Natural killer cell treated with Interleukin-12 subunit alpha and Interleukin-12 subunit beta and Interleukin-15 and Interleukin-18, amount 100 ng/mL, for 72 hours (primary cell): ENCODE data around the gene TELO2. TPM values are rescaled to one million over a fixed set of nuclear protein-coding genes. Genes with fewer than 3 reads are reported as not detected.

ENCODE experiments used
- ATAC-seq, 2 donors: fragments of 150-1000 bp; cut with Tn5 transposase in 1 of 2; sonication (Bioruptor Pico), chemical (Tn5 transposase) in 1 of 2; 2 replicates each; pipeline ENCODE4 v1.10.0; 2021
- DNase-seq: peaks from one replicate; pipeline ENCODE4 v3.0.0; 2022; ENCODE audit warnings: low spot score
- H3K27ac Mint-ChIP-seq, 2 donors: 1 replicate in 1 of 2; 2 replicates in 1 of 2; pipeline ENCODE4 v1.8.0; 2022; ENCODE audit warnings: mixed read lengths in 2 of 2, mild to moderate bottlenecking in 1 of 2, moderate library complexity in 1 of 2
- H3K27me3 Mint-ChIP-seq, 2 donors: 1 replicate in 1 of 2; 2 replicates in 1 of 2; pipeline ENCODE4 v1.8.0; 2022; ENCODE audit warnings: mixed read lengths in 2 of 2
- H3K36me3 Mint-ChIP-seq: one replicate; pipeline ENCODE4 v1.8.0; 2022; ENCODE audit warnings: mixed read lengths
- H3K4me1 Mint-ChIP-seq, 2 donors: 1 replicate in 1 of 2; 2 replicates in 1 of 2; pipeline ENCODE4 v1.8.0; 2022; ENCODE audit warnings: low read depth in 2 of 2, mixed read lengths in 2 of 2, mild to moderate bottlenecking in 1 of 2
- H3K4me3 Mint-ChIP-seq: one replicate; pipeline ENCODE4 v1.8.0; 2022; ENCODE audit warnings: mixed read lengths
- H3K9me3 Mint-ChIP-seq: 2 replicates; pipeline ENCODE4 v1.8.0; 2022; ENCODE audit warnings: mixed read lengths
- total RNA-seq, 2 donors: library from RNA; stranded (reverse); gene quantifications; one replicate each; pipeline ENCODE4 v1.2.3, GENCODE V29; 2022

TELO2 gene
- 100 to 1,000 TPM in 1 of 2 donors, 10 to 100 TPM in 1; 55.5 to 156 TPM for total RNA-seq

DNA sequence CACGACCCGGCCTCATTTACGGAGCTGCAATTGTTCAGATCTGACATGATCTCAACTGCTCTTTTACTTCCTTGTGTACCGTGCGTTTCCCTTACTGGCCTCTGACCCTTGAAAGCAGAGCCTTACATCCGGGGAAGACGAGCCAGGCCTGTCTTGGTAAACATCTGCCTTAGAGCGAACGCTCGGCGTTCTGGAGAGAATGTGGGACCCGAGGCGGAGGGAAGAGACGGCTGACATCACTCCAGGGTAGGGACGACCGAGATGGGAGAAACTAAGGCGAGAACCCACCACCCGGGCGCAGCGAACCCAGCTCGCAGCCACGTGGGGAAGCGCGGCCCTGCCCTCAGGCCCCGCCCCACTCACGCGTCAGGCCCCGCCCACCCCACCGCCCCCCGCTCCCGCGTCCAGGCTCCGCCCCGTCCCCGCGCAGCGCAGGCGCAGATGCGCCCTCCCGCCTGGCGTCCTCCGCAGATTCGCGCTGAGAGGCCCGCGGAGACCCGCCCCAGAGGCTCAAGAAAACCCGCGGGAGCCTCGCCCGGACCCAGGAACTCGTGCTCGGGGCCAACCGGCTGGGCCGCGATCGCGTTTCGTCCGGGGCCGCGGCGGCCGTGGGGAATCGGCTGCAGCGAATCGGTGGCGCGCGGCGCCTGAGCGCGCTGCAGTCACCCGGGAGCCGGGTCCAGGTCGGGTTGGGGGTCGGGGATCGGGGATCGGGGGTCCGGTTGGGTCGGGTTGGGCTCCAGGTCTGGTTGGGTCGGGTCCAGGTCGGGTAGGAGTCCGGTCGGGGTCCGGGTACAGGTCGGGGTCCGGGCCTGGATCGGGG, at the start of gene TELO2:
TSS of gene TELO2 (plus strand) at position 438 of the 823 bp plus-strand sequence. CDS start 922 bp downstream, outside the sequence.
- Mint-ChIP-seq H3K9me3 (no peaks in the 10 kb centered on the region), H3K36me3 (no peaks in the 10 kb centered on the region), H3K4me3 (peak within 1 kb of the TSS; percentile 88), H3K27ac (peak within 1 kb of the TSS; percentile 88 to 93), H3K4me1 (peaks cover 7 to 8% of the 10 kb centered on the region in 2 donors), H3K27me3 (no peaks in the 10 kb centered on the region)
- ATAC-seq (peak; percentile 90 to 95), DNase-seq (peak; percentile 90)

GRCh38 chr16:1443403-1443973, 49.7 kb upstream of the TELO2 start:
- Mint-ChIP-seq H3K9me3 (no peaks in the 10 kb centered on the region), H3K27ac (no peak overlapping the region), H3K4me1 (no peaks in the 10 kb centered on the region), H3K4me3 (no peak overlapping the region), H3K36me3 (no peaks in the 10 kb centered on the region), H3K27me3 (no peaks in the 10 kb centered on the region)
- DNase-seq (no peak), ATAC-seq (no peak)

- H3K9me3 Mint-ChIP-seq, result no peaks in the 10 kb centered on the region
- H3K4me3 Mint-ChIP-seq, result no peak within 1 kb of the TSS
- ATAC-seq, result no peak
These were observed 49.0 kb upstream of the TELO2 start, which contains the start of gene CCDC154 for GRCh38 chr16:1443980-1444729. Gene CCDC154 (minus strand): TSS chr16:1444556. CDS start chr16:1444322, 234 bp downstream.

GRCh38 chr16:1444730-1445517, 48.2 kb upstream of the TELO2 start:
- Mint-ChIP-seq H3K36me3 (no peaks in the 10 kb centered on the region), H3K27ac (no peak overlapping the region), H3K27me3 (no peaks in the 10 kb centered on the region), H3K9me3 (no peaks in the 10 kb centered on the region), H3K4me1 (peaks cover 0 to 5% of the 10 kb centered on the region in 2 donors), H3K4me3 (no peak overlapping the region)
- no peak for ATAC-seq
- no peak for DNase-seq

More at GRCh38 chr16:1443980-1444729, 49.0 kb upstream of the TELO2 start, which contains the start of gene CCDC154:
- Mint-ChIP-seq H3K27me3 (no peaks in the 10 kb centered on the region), H3K27ac (no peak within 1 kb of the TSS), H3K36me3 (no peaks in the 10 kb centered on the region), H3K4me1 (no peaks in the 10 kb centered on the region)
- no peak for DNase-seq

DNA sequence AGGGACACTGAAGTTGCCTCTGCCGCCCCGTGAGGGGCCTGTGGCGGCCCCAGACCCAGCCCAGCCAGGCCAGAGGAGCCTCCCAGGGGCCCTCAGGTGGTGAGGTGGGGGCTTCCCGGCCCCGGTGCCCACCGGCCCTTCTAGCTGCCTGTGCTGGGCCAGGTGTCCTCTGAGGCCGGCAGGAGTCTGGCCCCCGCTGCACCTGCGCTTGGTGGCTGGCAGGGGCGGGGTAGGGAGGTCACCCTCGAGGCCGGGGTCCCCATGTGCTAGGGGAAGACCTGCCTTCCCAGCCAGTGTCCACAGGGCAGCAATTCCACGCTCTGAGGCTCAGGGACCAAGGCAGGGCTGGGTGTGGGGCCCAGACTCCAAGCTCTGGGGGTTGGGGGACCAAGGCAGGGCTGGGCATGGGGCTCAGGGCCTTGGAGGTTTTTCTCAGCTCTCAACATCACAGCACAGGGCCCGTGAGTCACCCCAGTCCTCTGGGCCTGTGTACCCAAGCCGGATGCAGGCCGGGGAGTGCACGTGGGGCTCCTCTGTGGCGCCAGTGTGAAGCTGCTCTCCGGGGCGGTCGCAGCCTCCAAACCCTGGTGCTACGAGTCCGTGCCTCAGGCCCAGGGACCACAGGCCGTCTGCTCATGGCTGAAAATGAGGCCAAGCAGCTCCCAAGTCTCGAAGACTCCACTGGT, 47.5 kb upstream of the TELO2 start:
- no peak overlapping the region for H3K27ac Mint-ChIP-seq
- no peak for ATAC-seq
- H3K9me3 Mint-ChIP-seq, result no peaks in the 10 kb centered on the region
- no peak overlapping the region for H3K4me3 Mint-ChIP-seq
- no peaks in the 10 kb centered on the region for H3K36me3 Mint-ChIP-seq
- H3K4me1 Mint-ChIP-seq, result peaks cover 0 to 9% of the 10 kb centered on the region in 2 donors
- H3K27me3 Mint-ChIP-seq, result no peaks in the 10 kb centered on the region
- DNase-seq, result no peak

DNA sequence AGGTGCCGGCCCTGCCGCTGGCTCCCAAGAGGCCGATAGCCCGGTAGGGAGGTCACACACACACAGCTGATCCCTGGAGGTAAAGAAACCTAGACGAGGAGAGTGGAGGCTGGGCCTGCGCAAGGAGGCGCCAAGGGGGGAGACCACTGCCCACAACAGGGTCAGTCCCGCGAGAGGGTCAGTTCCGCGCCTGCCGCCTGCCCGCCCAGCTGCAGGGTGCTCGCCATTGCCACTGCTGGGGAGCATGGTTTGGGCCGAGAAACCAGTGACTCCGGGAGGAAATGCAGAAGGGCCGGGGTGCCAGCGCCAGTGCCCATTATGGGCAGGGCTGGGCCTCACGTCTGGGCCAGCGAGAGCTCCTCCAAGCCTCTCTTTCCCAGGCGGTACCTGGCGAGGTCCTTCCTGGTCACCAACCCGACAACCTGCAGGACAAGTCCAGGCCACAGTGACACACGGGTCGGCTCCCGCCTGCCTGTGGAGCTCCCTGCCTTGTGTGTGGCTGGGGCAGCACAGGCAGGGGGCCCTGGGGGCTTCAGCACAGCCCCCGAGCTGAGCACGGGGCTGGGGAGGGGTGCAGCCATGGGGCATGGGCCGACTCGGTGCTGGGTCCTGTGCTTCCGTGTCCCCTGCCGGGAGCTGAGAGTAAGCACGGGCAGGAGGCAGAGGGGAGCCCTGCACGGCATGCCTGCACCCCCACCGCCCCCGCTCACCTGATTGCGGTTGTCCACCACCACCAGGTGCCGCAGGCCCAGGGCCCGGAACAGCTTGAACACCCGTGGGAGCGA, 46.7 kb upstream of the TELO2 start:
- Mint-ChIP-seq H3K36me3 (no peaks in the 10 kb centered on the region), H3K27me3 (no peaks in the 10 kb centered on the region), H3K4me1 (peaks cover 0 to 9% of the 10 kb centered on the region in 2 donors), H3K9me3 (no peaks in the 10 kb centered on the region), H3K27ac (no peak overlapping the region), H3K4me3 (no peak overlapping the region)
- ATAC-seq, result no peak
- DNase-seq, result no peak

DNA sequence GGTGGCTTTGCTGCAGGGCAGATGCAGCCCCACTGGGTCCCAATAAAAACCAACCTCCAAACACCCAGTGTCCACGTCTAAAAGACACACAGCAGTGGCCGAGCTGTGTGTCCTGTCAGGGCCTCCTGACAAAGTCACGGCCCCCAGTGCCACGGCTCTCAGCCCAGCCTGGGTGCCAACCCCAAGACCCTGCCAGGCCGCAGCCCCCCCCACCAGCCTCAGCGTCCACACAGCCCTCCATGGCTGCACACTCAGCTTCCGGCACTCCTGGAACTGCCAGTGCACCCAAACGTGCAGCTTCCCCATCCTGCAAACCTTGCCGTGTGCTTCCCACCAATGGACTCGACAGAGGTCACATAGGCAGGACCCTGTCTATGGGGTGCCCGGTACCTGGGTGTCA, 45.2 kb upstream of the TELO2 start:
- H3K27ac Mint-ChIP-seq, result no peak overlapping the region
- DNase-seq (no peak), ATAC-seq (no peak)
- no peaks in the 10 kb centered on the region for H3K27me3 Mint-ChIP-seq
- no peak overlapping the region for H3K4me3 Mint-ChIP-seq
- H3K36me3 Mint-ChIP-seq, result no peaks in the 10 kb centered on the region
- no peaks in the 10 kb centered on the region for H3K9me3 Mint-ChIP-seq
- peaks cover 0 to 9% of the 10 kb centered on the region in 2 donors for H3K4me1 Mint-ChIP-seq

DNA sequence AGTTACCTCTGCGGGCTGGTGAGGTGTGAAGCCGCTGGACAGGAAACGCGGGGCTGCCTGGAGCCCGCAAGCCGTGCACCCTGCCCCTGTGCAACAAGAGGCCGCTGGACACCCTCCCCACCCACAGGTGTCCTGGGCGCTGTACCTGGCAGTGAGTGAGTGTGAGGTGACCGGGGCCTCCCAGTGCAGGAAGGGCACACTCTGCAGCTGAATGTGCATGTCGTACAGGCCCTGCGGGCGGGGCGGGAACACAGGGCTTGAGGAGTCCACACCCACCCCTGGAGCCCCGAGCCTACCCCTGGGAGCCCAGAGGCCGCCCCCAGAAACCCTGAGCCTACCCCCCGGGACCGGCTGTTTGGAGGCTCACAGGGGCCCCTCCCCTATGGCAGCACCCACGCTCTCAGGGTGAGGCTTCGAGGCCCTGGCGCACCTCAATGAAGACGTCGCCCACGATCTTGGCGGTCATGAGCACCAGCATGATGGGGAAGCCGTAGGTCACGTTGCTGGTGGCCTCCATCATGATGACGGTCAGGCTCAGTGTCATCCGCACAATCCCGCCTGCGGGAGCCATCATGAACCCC, 44.5 kb upstream of the TELO2 start:
- DNase-seq (no peak), ATAC-seq (no peak)
- Mint-ChIP-seq H3K9me3 (no peaks in the 10 kb centered on the region), H3K4me1 (peaks cover 0 to 9% of the 10 kb centered on the region in 2 donors), H3K36me3 (no peaks in the 10 kb centered on the region), H3K4me3 (no peak overlapping the region), H3K27ac (no peak overlapping the region), H3K27me3 (no peaks in the 10 kb centered on the region)

DNA sequence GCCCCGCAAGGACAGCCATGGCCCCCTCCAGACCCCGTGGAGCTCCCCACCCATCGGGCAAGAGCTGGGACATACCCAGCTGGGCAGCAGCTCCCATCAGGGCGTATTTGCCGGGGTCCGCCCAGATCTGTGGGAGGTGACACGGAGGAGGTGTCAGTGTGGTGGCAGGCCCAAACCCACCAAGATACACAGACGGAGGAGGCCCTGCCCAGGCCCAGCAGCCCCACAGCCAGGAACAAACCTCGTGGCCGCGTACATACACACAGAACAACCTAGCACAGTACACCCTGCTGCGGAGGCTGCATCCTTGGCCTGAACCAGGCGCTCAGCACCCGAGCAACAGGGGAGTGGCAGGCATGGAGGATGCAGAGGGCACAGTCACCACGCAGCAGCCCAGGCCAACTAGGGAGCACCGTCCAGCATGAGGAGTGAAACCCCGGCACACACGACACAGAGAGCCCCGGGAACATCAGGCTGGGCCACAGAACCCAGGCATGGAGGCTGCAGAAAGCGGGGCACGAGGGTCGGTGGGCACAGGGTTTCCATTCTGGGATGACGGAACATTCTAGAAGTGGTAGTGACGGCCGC, 43.9 kb upstream of the TELO2 start:
- no peaks in the 10 kb centered on the region for H3K36me3 Mint-ChIP-seq

DNA sequence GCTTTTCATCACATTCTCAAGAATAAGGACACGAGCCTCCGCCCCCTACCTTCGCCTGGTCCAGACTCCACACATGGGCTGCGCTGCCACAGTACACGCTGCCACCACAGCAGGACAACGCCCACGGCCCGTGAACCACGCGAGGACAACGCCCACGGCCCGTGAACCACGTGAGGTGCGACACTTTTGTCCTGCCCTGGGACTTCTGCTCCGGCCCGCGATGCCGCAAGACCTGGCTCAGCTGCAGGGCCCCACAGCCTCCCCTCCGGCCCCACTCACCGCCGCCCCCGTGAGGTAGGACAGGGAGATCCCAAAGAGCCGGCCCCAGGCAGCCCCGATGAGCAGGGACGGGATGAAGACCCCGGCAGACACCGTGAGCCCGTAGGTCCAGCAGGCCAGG, 42.9 kb upstream of the TELO2 start:
- Mint-ChIP-seq H3K9me3 (no peaks in the 10 kb centered on the region), H3K4me1 (peaks cover 0 to 9% of the 10 kb centered on the region in 2 donors), H3K4me3 (no peak overlapping the region), H3K36me3 (no peaks in the 10 kb centered on the region), H3K27ac (no peak overlapping the region), H3K27me3 (no peaks in the 10 kb centered on the region)
- DNase-seq, result no peak
- no peak for ATAC-seq

More for the DNA sequence above, 43.9 kb upstream of the TELO2 start:
- H3K9me3 Mint-ChIP-seq, result no peaks in the 10 kb centered on the region
- ATAC-seq (no peak), DNase-seq (no peak)
- H3K4me1 Mint-ChIP-seq, result peaks cover 0 to 9% of the 10 kb centered on the region in 2 donors
- no peak overlapping the region for H3K4me3 Mint-ChIP-seq
- no peaks in the 10 kb centered on the region for H3K27me3 Mint-ChIP-seq
- no peak overlapping the region for H3K27ac Mint-ChIP-seq

GRCh38 chr16:1450841-1451240, 42.3 kb upstream of the TELO2 start:
- Mint-ChIP-seq H3K4me3 (no peak overlapping the region), H3K27ac (no peak overlapping the region), H3K27me3 (no peaks in the 10 kb centered on the region), H3K36me3 (no peaks in the 10 kb centered on the region), H3K4me1 (peaks cover 0 to 9% of the 10 kb centered on the region in 2 donors), H3K9me3 (no peaks in the 10 kb centered on the region)
- ATAC-seq, result no peak
- no peak for DNase-seq
